GM23338 (cell line): Measurements from ENCODE around the gene ZNF665. TPM values are rescaled to one million over a fixed set of nuclear protein-coding genes. Genes with fewer than 3 reads are reported as not detected.

Source experiments
- ATAC-seq: fragments of 200-7000 bp; cut with Tn5 transposase; 3 replicates; pipeline ENCODE4 v1.9.1; 2020
- DNase-seq: peaks from one replicate; pipeline ENCODE4 v3.0.0-alpha.2; 2015; ENCODE audit warnings: low spot score
- H2AFZ ChIP-seq: fragments of 200-600 bp; sonication (generic); 2 replicates; pipeline ENCODE4 v1.8.0; 2016; ENCODE audit warnings: antibody characterized with exemption, mild to moderate bottlenecking, moderate library complexity
- H3F3A ChIP-seq: fragments of 200-600 bp; sonication (generic); replicated peaks from 2 replicates; pipeline ENCODE4 v1.8.0; 2017; ENCODE audit warnings: antibody characterized with exemption, mixed run types, low read depth
- H3K27ac ChIP-seq: fragments of 200-600 bp; sonication (generic); 2 replicates; pipeline ENCODE4 v1.6.1; 2016; ENCODE audit warnings: low read depth
- H3K27me3 ChIP-seq: fragments of 200-600 bp; sonication (generic); 2 replicates; pipeline ENCODE4 v1.8.0; 2016; ENCODE audit warnings: mild to moderate bottlenecking, mixed run types, moderate library complexity; ENCODE audit not compliant: insufficient read depth
- H3K36me3 ChIP-seq: fragments of 200-600 bp; sonication (generic); 2 replicates; pipeline ENCODE4 v1.8.0; 2016; ENCODE audit warnings: mild to moderate bottlenecking; ENCODE audit not compliant: insufficient read depth
- H3K4me1 ChIP-seq: fragments of 200-600 bp; sonication (generic); 2 replicates; pipeline ENCODE4 v1.8.0; 2016; ENCODE audit warnings: mild to moderate bottlenecking, moderate library complexity; ENCODE audit not compliant: insufficient read depth
- H3K4me2 ChIP-seq: fragments of 200-600 bp; sonication (generic); 2 replicates; pipeline ENCODE4 v1.7.1; 2017; ENCODE audit warnings: mixed run types
- H3K4me3 ChIP-seq: fragments of 200-600 bp; sonication (generic); 2 replicates; pipeline ENCODE4 v1.6.1; 2016; ENCODE audit warnings: mixed run types
- H3K79me2 ChIP-seq: fragments of 200-600 bp; sonication (generic); replicated peaks from 2 replicates; pipeline ENCODE4 v1.8.0; 2017; ENCODE audit warnings: mild to moderate bottlenecking; ENCODE audit not compliant: insufficient read depth
- H3K9me2 ChIP-seq: fragments of 200-600 bp; sonication (generic); 2 replicates; pipeline ENCODE4 v1.8.0; 2017; ENCODE audit not compliant: insufficient read depth
- H4K20me1 ChIP-seq: fragments of 200-600 bp; sonication (generic); replicated peaks from 2 replicates; pipeline ENCODE4 v1.8.0; 2017; ENCODE audit warnings: mild to moderate bottlenecking; ENCODE audit not compliant: insufficient read depth
- H3K27ac Mint-ChIP-seq: 2 replicates; pipeline ENCODE4 v1.8.0; 2020; ENCODE audit warnings: inconsistent platforms, mild to moderate bottlenecking, moderate library complexity, mixed read lengths
- H3K27me3 Mint-ChIP-seq: 3 replicates; pipeline ENCODE4 v1.8.0; 2022; ENCODE audit warnings: low read depth, mild to moderate bottlenecking, moderate library complexity, mixed read lengths, inconsistent platforms; ENCODE audit not compliant: insufficient read depth, poor library complexity
- H3K36me3 Mint-ChIP-seq: 3 replicates; pipeline ENCODE4 v1.8.0; 2021; ENCODE audit warnings: low read depth, mild to moderate bottlenecking, inconsistent platforms, moderate library complexity, mixed read lengths
- H3K4me1 Mint-ChIP-seq: 3 replicates; pipeline ENCODE4 v1.8.0; 2020; ENCODE audit warnings: mild to moderate bottlenecking, inconsistent platforms, mixed read lengths
- H3K4me3 Mint-ChIP-seq: 3 replicates; pipeline ENCODE4 v1.8.0; 2021; ENCODE audit warnings: moderate library complexity, mild to moderate bottlenecking, inconsistent platforms, mixed read lengths
- H3K9me3 Mint-ChIP-seq: 3 replicates; pipeline ENCODE4 v1.8.0; 2020; ENCODE audit warnings: moderate library complexity, mild to moderate bottlenecking, inconsistent platforms, mixed read lengths
- CREB1 ChIP-seq: fragments of 250-450 bp; sonication (Bioruptor Pico); IDR thresholded peaks from 2 replicates; pipeline ENCODE4 v1.5.0; 2020; ENCODE audit warnings: low read depth, mild to moderate bottlenecking, moderate library complexity
- EZH2 ChIP-seq: fragments of 200-600 bp; sonication (generic); IDR thresholded peaks from one replicate; pipeline ENCODE4 v1.8.0; 2017; ENCODE audit warnings: antibody characterized with exemption, mild to moderate bottlenecking, low read depth; ENCODE audit not compliant: unreplicated experiment
- EZH2phosphoT487 ChIP-seq: fragments of 200-600 bp; sonication (generic); IDR thresholded peaks from one replicate; pipeline ENCODE4 v1.8.1; 2018; ENCODE audit warnings: antibody characterized with exemption; ENCODE audit not compliant: unreplicated experiment
- JUNB ChIP-seq: IDR thresholded peaks from one replicate; pipeline ENCODE4 v1.6.1; 2016; ENCODE audit warnings: antibody characterized with exemption; ENCODE audit not compliant: unreplicated experiment
- NANOG ChIP-seq: IDR thresholded peaks from 2 replicates; pipeline ENCODE4 v1.6.1; 2016; ENCODE audit warnings: antibody characterized with exemption, borderline replicate concordance
- POLR2AphosphoS5 ChIP-seq: IDR thresholded peaks from 2 replicates; pipeline ENCODE4 v1.6.1; 2016; ENCODE audit warnings: antibody characterized with exemption, low read depth
- STAT1 ChIP-seq: IDR thresholded peaks from one replicate; pipeline ENCODE4 v1.6.1; 2016; ENCODE audit warnings: antibody characterized with exemption; ENCODE audit not compliant: unreplicated experiment
- ZNF114 ChIP-seq: fragments of 250-450 bp; sonication (Bioruptor Pico); IDR thresholded peaks from 2 replicates; pipeline ENCODE4 v1.5.0; 2020; ENCODE audit warnings: mild to moderate bottlenecking, moderate library complexity
- ZNF331 ChIP-seq: fragments of 250-450 bp; sonication (Bioruptor Pico); IDR thresholded peaks from 2 replicates; pipeline ENCODE4 v1.5.0; 2020; ENCODE audit warnings: low read depth, mild to moderate bottlenecking, moderate library complexity
- polyA plus RNA-seq: library from polyadenylated mRNA; unstranded; fragments of >200 nt; fragmentation: Nextera tagmentation; extraction: Ambion mirVana; gene quantifications from 2 replicates; pipeline ENCODE4 v1.2.1, GENCODE V29; 2016
- total RNA-seq: library from RNA; depleted of rRNA; stranded (reverse); fragments of >200 nt; shearing (Covaris generic); gene quantifications from 2 replicates; pipeline ENCODE4 v1.2.3, GENCODE V29; 2014
- TF ChIP-seq, protein P1 (sequence below): fragments of 250-450 bp; sonication (Bioruptor Pico); IDR thresholded peaks from 2 replicates; pipeline ENCODE4 v1.5.0; 2020; ENCODE audit warnings: mild to moderate bottlenecking, moderate library complexity
- TF ChIP-seq, protein P2 (sequence below): IDR thresholded peaks from 2 replicates; pipeline ENCODE4 v1.6.1; 2016; ENCODE audit warnings: antibody characterized with exemption
- TF ChIP-seq, protein P3 (sequence below): IDR thresholded peaks from one replicate; pipeline ENCODE4 v1.6.1; 2018; ENCODE audit warnings: antibody characterized with exemption; ENCODE audit not compliant: unreplicated experiment
- TF ChIP-seq, protein P4 (sequence below), 2 experiments: fragments of 200-600 bp in 1 of 2; sonication (generic) in 1 of 2; conservative IDR thresholded peaks; 2 replicates each; pipeline versions ENCODE4 v1.5.1 to v1.6.1; 2016 to 2017; ENCODE audit warnings: antibody characterized with exemption in 2 of 2, low read depth in 2 of 2, mild to moderate bottlenecking in 2 of 2, moderate library complexity in 1 of 2

Gene ZNF665
- total and polyA plus RNA-seq, 2 experiments from 2014 or later: 3.1 to 3.5 TPM

DNA sequence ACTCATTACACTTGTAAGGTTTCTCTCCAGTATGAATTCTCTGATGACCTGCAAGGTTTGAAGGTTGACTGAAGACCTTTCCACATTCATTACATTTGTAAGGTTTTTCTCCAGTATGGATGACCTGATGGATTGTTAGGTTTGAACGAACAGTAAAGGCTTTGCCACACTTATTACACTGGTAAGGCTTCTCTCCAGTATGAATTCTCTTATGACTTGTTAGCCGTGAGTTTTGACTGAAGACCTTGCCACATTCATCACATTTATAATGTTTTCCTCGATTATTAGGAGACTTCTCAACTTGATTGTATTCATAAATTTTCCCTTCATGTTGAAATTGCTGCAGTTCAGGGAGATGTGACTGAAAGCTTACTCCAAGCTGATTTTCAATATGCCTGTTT, 27.5 kb downstream of the ZNF665 start:
- Histone ChIP-seq H3K4me2 (no peak overlapping the region), H4K20me1 (no peaks in the 10 kb centered on the region), H3K27me3 (no peaks in the 10 kb centered on the region), H3K36me3 (peaks cover 27% of the 10 kb centered on the region), H3K4me1 (no peaks in the 10 kb centered on the region), H3K4me3 (no peak overlapping the region), H3K9me2 (no peaks in the 10 kb centered on the region), H3K27ac (no peak overlapping the region), H3F3A (no peaks in the 10 kb centered on the region), H2AFZ (no peak overlapping the region), H3K79me2 (no peaks in the 10 kb centered on the region)
- DNase-seq (no peak), ATAC-seq (no peak)
- Mint-ChIP-seq H3K27ac (no peak overlapping the region), H3K9me3 (peaks cover 77% of the 10 kb centered on the region), H3K27me3 (peaks cover 2% of the 10 kb centered on the region), H3K36me3 (peaks cover 50% of the 10 kb centered on the region), H3K4me1 (no peaks in the 10 kb centered on the region), H3K4me3 (no peak overlapping the region)
- no peak for TF ChIP-seq ZNF331 (CRISPR knock-in tag)
- TF ChIP-seq EZH2phosphoT487: no peak
- no peak for TF ChIP-seq STAT1
- no peak for TF ChIP-seq ZNF114 (CRISPR knock-in tag)
- no peak for TF ChIP-seq NANOG
- TF ChIP-seq, protein P1, sequence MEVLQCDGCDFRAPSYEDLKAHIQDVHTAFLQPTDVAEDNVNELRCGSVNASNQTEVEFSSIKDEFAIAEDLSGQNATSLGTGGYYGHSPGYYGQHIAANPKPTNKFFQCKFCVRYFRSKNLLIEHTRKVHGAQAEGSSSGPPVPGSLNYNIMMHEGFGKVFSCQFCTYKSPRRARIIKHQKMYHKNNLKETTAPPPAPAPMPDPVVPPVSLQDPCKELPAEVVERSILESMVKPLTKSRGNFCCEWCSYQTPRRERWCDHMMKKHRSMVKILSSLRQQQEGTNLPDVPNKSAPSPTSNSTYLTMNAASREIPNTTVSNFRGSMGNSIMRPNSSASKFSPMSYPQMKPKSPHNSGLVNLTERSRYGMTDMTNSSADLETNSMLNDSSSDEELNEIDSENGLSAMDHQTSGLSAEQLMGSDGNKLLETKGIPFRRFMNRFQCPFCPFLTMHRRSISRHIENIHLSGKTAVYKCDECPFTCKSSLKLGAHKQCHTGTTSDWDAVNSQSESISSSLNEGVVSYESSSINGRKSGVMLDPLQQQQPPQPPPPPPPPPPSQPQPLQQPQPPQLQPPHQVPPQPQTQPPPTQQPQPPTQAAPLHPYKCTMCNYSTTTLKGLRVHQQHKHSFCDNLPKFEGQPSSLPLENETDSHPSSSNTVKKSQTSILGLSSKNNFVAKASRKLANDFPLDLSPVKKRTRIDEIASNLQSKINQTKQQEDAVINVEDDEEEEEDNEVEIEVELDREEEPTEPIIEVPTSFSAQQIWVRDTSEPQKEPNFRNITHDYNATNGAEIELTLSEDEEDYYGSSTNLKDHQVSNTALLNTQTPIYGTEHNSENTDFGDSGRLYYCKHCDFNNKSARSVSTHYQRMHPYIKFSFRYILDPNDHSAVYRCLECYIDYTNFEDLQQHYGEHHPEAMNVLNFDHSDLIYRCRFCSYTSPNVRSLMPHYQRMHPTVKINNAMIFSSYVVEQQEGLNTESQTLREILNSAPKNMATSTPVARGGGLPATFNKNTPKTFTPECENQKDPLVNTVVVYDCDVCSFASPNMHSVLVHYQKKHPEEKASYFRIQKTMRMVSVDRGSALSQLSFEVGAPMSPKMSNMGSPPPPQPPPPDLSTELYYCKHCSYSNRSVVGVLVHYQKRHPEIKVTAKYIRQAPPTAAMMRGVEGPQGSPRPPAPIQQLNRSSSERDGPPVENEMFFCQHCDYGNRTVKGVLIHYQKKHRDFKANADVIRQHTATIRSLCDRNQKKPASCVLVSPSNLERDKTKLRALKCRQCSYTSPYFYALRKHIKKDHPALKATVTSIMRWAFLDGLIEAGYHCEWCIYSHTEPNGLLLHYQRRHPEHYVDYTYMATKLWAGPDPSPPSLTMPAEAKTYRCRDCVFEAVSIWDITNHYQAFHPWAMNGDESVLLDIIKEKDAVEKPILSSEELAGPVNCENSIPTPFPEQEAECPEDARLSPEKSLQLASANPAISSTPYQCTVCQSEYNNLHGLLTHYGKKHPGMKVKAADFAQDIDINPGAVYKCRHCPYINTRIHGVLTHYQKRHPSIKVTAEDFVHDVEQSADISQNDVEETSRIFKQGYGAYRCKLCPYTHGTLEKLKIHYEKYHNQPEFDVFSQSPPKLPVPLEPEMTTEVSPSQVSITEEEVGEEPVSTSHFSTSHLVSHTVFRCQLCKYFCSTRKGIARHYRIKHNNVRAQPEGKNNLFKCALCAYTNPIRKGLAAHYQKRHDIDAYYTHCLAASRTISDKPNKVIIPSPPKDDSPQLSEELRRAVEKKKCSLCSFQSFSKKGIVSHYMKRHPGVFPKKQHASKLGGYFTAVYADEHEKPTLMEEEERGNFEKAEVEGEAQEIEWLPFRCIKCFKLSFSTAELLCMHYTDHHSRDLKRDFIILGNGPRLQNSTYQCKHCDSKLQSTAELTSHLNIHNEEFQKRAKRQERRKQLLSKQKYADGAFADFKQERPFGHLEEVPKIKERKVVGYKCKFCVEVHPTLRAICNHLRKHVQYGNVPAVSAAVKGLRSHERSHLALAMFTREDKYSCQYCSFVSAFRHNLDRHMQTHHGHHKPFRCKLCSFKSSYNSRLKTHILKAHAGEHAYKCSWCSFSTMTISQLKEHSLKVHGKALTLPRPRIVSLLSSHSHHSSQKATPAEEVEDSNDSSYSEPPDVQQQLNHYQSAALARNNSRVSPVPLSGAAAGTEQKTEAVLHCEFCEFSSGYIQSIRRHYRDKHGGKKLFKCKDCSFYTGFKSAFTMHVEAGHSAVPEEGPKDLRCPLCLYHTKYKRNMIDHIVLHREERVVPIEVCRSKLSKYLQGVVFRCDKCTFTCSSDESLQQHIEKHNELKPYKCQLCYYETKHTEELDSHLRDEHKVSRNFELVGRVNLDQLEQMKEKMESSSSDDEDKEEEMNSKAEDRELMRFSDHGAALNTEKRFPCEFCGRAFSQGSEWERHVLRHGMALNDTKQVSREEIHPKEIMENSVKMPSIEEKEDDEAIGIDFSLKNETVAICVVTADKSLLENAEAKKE (CRISPR knock-in tag): no peak
- TF ChIP-seq, protein P2, sequence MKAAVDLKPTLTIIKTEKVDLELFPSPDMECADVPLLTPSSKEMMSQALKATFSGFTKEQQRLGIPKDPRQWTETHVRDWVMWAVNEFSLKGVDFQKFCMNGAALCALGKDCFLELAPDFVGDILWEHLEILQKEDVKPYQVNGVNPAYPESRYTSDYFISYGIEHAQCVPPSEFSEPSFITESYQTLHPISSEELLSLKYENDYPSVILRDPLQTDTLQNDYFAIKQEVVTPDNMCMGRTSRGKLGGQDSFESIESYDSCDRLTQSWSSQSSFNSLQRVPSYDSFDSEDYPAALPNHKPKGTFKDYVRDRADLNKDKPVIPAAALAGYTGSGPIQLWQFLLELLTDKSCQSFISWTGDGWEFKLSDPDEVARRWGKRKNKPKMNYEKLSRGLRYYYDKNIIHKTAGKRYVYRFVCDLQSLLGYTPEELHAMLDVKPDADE: no peak
- TF ChIP-seq POLR2AphosphoS5: no peak
- TF ChIP-seq, protein P3, sequence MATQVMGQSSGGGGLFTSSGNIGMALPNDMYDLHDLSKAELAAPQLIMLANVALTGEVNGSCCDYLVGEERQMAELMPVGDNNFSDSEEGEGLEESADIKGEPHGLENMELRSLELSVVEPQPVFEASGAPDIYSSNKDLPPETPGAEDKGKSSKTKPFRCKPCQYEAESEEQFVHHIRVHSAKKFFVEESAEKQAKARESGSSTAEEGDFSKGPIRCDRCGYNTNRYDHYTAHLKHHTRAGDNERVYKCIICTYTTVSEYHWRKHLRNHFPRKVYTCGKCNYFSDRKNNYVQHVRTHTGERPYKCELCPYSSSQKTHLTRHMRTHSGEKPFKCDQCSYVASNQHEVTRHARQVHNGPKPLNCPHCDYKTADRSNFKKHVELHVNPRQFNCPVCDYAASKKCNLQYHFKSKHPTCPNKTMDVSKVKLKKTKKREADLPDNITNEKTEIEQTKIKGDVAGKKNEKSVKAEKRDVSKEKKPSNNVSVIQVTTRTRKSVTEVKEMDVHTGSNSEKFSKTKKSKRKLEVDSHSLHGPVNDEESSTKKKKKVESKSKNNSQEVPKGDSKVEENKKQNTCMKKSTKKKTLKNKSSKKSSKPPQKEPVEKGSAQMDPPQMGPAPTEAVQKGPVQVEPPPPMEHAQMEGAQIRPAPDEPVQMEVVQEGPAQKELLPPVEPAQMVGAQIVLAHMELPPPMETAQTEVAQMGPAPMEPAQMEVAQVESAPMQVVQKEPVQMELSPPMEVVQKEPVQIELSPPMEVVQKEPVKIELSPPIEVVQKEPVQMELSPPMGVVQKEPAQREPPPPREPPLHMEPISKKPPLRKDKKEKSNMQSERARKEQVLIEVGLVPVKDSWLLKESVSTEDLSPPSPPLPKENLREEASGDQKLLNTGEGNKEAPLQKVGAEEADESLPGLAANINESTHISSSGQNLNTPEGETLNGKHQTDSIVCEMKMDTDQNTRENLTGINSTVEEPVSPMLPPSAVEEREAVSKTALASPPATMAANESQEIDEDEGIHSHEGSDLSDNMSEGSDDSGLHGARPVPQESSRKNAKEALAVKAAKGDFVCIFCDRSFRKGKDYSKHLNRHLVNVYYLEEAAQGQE: no peak
- no peak for TF ChIP-seq CREB1 (CRISPR knock-in tag)
- no peak for TF ChIP-seq JUNB
- TF ChIP-seq, protein P4, sequence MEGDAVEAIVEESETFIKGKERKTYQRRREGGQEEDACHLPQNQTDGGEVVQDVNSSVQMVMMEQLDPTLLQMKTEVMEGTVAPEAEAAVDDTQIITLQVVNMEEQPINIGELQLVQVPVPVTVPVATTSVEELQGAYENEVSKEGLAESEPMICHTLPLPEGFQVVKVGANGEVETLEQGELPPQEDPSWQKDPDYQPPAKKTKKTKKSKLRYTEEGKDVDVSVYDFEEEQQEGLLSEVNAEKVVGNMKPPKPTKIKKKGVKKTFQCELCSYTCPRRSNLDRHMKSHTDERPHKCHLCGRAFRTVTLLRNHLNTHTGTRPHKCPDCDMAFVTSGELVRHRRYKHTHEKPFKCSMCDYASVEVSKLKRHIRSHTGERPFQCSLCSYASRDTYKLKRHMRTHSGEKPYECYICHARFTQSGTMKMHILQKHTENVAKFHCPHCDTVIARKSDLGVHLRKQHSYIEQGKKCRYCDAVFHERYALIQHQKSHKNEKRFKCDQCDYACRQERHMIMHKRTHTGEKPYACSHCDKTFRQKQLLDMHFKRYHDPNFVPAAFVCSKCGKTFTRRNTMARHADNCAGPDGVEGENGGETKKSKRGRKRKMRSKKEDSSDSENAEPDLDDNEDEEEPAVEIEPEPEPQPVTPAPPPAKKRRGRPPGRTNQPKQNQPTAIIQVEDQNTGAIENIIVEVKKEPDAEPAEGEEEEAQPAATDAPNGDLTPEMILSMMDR (conservative IDR thresholded peaks at IDR 0.05; ENCODE audit: low read depth in 2 of 2): no peak
- no peak for TF ChIP-seq EZH2
